ENCODE results near the gene ADIPOR1. TPM values are rescaled to one million over a fixed set of nuclear protein-coding genes. Genes with fewer than 3 reads are reported as not detected.
A peak's percentile ranks its signal among the peaks of the same experiment; 100 is the strongest.
"Not testable (repeated sequence)": the region's sequence is repeated elsewhere in the genome, so short reads cannot be mapped to it uniquely, and the experiment has no call there.

ADIPOR1 gene
- polyA plus RNA-seq, 1 donor from 2014 or later, result 91.5 TPM

DNA sequence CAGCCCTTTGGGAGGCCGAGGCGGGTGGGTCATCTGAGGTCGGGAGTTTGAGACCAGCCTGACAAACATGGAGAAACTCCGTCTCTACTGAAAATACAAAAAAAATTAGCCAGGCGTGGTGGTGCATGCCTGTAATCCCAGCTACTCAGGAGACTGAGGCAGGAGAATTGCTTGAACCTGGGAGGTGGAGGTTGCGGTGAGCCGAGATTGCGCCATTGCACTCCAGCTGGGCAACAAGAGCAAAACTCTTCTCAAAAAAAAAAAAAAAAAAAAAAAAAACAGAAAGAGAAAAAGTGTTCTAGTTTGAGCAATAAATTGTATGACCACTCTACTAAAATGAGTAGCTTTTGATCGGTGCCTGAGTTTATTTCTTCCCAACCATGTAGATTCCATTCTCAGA lies 28.0 kb upstream of the ADIPOR1 start:
- H3K27ac Mint-ChIP-seq, H3K9me3 Mint-ChIP-seq, H3K36me3 Mint-ChIP-seq, H3K27me3 Mint-ChIP-seq, H3K4me1 Mint-ChIP-seq: not testable (repeated sequence)
- H3K4me3 Mint-ChIP-seq, result peak overlapping the region in 1 of 4 donors; percentile 45

GRCh38 chr1:202982715-202983430 lies 24.8 kb upstream of the ADIPOR1 start:
- Mint-ChIP-seq H3K27me3 (peaks cover 9% of the 10 kb centered on the region), H3K36me3 (no peaks in the 10 kb centered on the region), H3K4me1 (peaks cover 0 to 4% (median 0%) of the 10 kb centered on the region in 3 donors), H3K4me3 (no peak overlapping the region), H3K9me3 (peaks cover 0 to 4% (median 0%) of the 10 kb centered on the region in 3 donors), H3K27ac (no peak overlapping the region)

DNA sequence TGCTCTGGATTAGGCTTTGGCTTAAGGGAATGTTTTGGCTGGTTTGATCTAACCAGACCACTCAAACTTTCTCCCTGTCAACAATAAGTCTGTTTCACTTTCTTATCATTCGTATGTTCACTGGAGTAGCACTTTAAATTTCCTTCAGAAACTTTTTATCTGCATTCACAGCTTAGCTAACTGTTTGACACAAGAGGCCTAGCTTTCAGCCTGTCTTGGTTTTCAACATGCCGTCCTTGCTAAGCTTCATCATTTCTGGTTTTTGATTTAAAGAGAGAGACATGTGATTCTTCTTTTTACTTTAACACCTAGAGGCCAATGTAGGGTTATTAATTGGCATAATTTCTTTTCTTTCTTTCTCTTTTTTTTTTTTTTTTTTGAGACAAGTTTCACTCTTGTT lies 23.8 kb upstream of the ADIPOR1 start:
- peaks cover 0 to 4% (median 0%) of the 10 kb centered on the region in 3 donors for H3K4me1 Mint-ChIP-seq
- no peak overlapping the region for H3K27ac Mint-ChIP-seq
- peaks cover 0 to 2% (median 0%) of the 10 kb centered on the region in 3 donors for H3K9me3 Mint-ChIP-seq
- H3K4me3 Mint-ChIP-seq, result no peak overlapping the region
- no peaks in the 10 kb centered on the region for H3K36me3 Mint-ChIP-seq
- peaks cover 8% of the 10 kb centered on the region for H3K27me3 Mint-ChIP-seq

DNA sequence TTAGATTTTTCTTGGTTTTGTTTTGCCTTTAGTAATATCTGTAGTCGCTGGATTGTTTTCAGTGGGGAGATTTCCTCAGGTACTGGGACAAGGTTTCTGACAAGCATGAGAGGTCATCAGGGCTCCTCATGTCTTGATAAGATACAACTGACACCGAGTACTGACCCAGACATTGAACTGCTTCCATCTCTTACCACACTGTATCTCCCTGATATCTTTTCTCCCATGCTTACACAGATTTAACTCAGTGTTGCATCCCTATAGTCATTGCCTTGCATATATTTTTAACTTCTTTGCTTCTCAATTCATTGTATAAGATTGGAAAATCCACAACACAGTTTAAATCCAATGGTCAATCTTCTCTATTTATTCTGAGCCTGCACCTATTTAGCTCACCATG lies 21.3 kb upstream of the ADIPOR1 start:
- H3K27ac Mint-ChIP-seq, result no peak overlapping the region
- H3K4me1 Mint-ChIP-seq, result peaks cover 0 to 1% (median 0%) of the 10 kb centered on the region in 3 donors
- H3K9me3 Mint-ChIP-seq, result no peaks in the 10 kb centered on the region
- no peak overlapping the region for H3K4me3 Mint-ChIP-seq
- H3K36me3 Mint-ChIP-seq, result no peaks in the 10 kb centered on the region
- peaks cover 7% of the 10 kb centered on the region for H3K27me3 Mint-ChIP-seq

DNA sequence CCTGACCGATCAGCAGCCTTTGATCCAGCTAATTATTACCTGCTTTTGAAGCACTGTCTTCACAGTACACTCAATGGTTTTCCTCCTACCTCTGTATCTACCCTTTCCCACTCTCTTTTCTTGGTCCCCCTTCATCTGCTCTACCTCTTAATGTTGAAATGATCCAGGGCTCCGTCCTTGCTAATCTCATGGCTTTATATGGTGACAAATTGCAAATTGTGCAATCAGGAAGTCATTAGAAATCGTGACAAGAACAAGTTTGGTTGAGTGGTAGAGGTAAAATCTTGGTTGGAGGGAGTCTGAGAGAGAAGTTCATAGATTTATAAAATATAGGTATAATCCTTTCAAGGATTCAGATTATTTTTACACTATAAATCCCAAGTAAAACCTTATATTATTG lies 18.5 kb upstream of the ADIPOR1 start:
- Mint-ChIP-seq H3K9me3 (no peaks in the 10 kb centered on the region), H3K4me3 (no peak overlapping the region), H3K4me1 (peaks cover 0 to 4% (median under 1%) of the 10 kb centered on the region in 3 donors), H3K36me3 (no peaks in the 10 kb centered on the region), H3K27ac (no peak overlapping the region), H3K27me3 (peaks cover 7% of the 10 kb centered on the region)

DNA sequence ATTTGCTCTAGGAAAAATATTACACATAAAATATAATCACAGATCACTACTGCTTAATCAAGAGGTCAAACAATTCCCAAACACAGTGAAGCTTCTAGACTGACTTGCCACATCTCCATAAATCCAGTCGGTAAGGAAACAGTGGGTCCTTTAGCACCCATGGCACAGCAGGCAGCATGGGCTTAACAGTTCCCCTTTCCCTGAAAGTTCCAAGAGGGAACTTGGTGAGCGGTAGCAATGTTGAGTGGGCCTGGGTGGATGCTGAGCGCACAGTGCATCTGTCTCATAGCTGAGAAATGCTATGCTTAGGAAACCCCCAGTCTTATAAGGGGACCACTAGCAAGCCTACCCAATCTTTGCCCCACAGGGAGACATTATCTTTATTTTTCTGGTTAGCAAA lies 16.7 kb upstream of the ADIPOR1 start:
- peaks cover 2% of the 10 kb centered on the region for H3K27me3 Mint-ChIP-seq
- no peaks in the 10 kb centered on the region for H3K36me3 Mint-ChIP-seq
- no peaks in the 10 kb centered on the region for H3K9me3 Mint-ChIP-seq
- peaks cover 0 to 7% (median 1%) of the 10 kb centered on the region in 3 donors for H3K4me1 Mint-ChIP-seq
- H3K27ac Mint-ChIP-seq, result no peak overlapping the region
- no peak overlapping the region for H3K4me3 Mint-ChIP-seq

- Mint-ChIP-seq H3K27me3 (peaks cover 2% of the 10 kb centered on the region), H3K36me3 (no peaks in the 10 kb centered on the region), H3K9me3 (no peaks in the 10 kb centered on the region)
These were observed 13.9 kb upstream of the ADIPOR1 start for GRCh38 chr1:202972046-202972445.

GRCh38 chr1:202968895-202969295 lies 10.8 kb upstream of the ADIPOR1 start:
- peak overlapping the region; percentile 79 to 97 (median 88) for H3K4me3 Mint-ChIP-seq
- H3K36me3 Mint-ChIP-seq, result no peaks in the 10 kb centered on the region
- peak overlapping the region; percentile 75 to 90 (median 78) for H3K27ac Mint-ChIP-seq
- peaks cover 2% of the 10 kb centered on the region for H3K27me3 Mint-ChIP-seq
- peaks cover 22 to 25% (median 25%) of the 10 kb centered on the region in 3 donors for H3K4me1 Mint-ChIP-seq
- no peaks in the 10 kb centered on the region for H3K9me3 Mint-ChIP-seq

More at GRCh38 chr1:202972046-202972445, 13.9 kb upstream of the ADIPOR1 start:
- H3K4me3 Mint-ChIP-seq, result no peak overlapping the region
- H3K27ac Mint-ChIP-seq, result peak overlapping the region in 1 of 3 donors; percentile 35
- H3K4me1 Mint-ChIP-seq, result peaks cover 17 to 22% (median 17%) of the 10 kb centered on the region in 3 donors

DNA sequence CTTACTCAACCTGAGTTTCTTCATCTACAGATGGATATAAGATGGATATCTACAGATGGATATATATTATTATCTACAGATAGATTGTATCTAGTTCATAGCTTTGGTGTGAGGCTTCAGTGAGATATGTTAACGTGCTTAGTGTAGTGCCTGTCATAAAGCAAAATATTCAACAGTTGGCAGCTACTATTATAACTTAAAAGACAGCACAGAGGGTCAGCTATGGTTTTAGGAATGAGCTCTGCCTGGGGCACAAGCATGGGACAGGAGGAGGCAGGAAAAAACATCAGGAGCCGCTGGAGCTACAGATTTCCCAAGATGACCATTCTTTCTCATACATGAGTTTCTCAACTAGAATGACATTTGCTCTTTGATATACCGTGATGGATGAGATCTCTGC lies 10.2 kb upstream of the ADIPOR1 start:
- Mint-ChIP-seq H3K27me3 (peaks cover 2% of the 10 kb centered on the region), H3K36me3 (peaks cover 3% of the 10 kb centered on the region), H3K4me1 (peaks cover 22 to 25% (median 24%) of the 10 kb centered on the region in 3 donors), H3K4me3 (peak overlapping the region; percentile 79 to 97 (median 88)), H3K27ac (peak overlapping the region; percentile 75 to 90 (median 86)), H3K9me3 (no peaks in the 10 kb centered on the region)

- Mint-ChIP-seq H3K27ac (peak overlapping the region; percentile 75 to 93 (median 86)), H3K27me3 (peaks cover 2% of the 10 kb centered on the region)
These were observed 9.7 kb upstream of the ADIPOR1 start for GRCh38 chr1:202967684-202968281.

GRCh38 chr1:202966006-202966898 lies 8.1 kb upstream of the ADIPOR1 start:
- Mint-ChIP-seq H3K4me1 (peaks cover 22 to 24% (median 23%) of the 10 kb centered on the region in 3 donors), H3K9me3 (no peaks in the 10 kb centered on the region), H3K27me3 (peaks cover 2% of the 10 kb centered on the region), H3K36me3 (peaks cover 3% of the 10 kb centered on the region), H3K27ac (peak overlapping the region in 2 of 3 donors; percentile 38 to 74), H3K4me3 (peak overlapping the region; percentile 81 to 92 (median 86))

More at GRCh38 chr1:202967684-202968281, 9.7 kb upstream of the ADIPOR1 start:
- Mint-ChIP-seq H3K4me3 (peak overlapping the region; percentile 87 to 97 (median 92)), H3K9me3 (no peaks in the 10 kb centered on the region), H3K36me3 (peaks cover 3% of the 10 kb centered on the region), H3K4me1 (peaks cover 22 to 25% (median 24%) of the 10 kb centered on the region in 3 donors)

DNA sequence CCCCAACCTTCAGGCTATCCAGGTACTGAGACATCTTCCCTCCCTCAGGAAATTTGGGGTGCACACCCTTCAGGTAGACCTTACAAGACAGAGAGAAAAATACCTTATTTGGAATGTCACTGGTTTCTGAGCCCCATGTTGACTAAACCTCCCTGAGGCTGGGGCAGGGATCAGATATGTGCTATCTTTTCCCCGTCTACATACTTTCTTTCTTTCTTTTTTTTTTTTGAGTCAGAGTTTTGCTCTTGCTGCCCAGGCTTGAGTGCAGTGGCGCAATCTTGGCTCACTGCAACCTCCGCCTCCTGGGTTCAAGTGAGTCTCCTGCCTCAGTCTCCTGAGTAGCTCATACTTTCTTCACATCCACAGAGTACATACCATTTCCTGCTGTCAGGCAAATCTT lies 7.3 kb upstream of the ADIPOR1 start:
- Mint-ChIP-seq H3K4me3 (peak overlapping the region in 2 of 4 donors; percentile 85 to 88), H3K27ac (peak overlapping the region; percentile 38 to 74 (median 71)), H3K4me1 (peaks cover 22 to 23% (median 22%) of the 10 kb centered on the region in 3 donors), H3K9me3 (no peaks in the 10 kb centered on the region), H3K36me3 (peaks cover 3% of the 10 kb centered on the region), H3K27me3 (peaks cover 2% of the 10 kb centered on the region)

DNA sequence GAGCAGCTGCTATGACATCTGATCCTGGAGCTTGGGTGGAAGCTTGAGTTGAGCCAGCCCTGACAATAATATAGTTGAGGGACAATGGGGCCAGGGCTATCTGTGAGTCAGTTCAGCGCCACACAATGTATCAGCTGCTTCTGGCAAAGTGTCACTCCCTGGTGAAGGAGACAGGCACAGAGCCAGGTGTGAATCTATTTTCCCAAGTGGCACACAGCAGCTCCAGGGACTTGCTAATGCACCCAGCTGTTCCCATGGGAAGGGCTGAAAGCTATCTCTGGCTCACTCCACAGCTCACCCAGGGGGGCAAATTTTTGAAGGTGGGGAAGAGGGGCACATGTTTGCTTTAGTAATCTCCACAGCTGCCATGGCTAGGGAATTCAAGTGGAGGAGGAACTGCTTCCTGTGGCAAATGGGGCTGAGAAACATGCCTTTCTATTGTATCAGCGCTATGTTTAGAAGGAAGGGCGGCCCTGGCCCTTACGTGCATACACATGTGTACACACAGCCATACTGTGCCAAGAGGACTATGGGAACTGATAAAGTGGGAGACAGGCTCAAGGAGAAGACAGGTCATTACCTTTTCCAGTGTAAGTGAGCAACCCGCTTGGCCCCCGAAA lies 6.8 kb upstream of the ADIPOR1 start:
- peaks cover 21 to 23% (median 22%) of the 10 kb centered on the region in 3 donors for H3K4me1 Mint-ChIP-seq
- peaks cover 2% of the 10 kb centered on the region for H3K27me3 Mint-ChIP-seq
- peak overlapping the region in 2 of 3 donors; percentile 38 to 74 for H3K27ac Mint-ChIP-seq
- H3K36me3 Mint-ChIP-seq, result peaks cover 3% of the 10 kb centered on the region
- H3K4me3 Mint-ChIP-seq, result peak overlapping the region in 2 of 4 donors; percentile 66 to 88
- H3K9me3 Mint-ChIP-seq, result no peaks in the 10 kb centered on the region

DNA sequence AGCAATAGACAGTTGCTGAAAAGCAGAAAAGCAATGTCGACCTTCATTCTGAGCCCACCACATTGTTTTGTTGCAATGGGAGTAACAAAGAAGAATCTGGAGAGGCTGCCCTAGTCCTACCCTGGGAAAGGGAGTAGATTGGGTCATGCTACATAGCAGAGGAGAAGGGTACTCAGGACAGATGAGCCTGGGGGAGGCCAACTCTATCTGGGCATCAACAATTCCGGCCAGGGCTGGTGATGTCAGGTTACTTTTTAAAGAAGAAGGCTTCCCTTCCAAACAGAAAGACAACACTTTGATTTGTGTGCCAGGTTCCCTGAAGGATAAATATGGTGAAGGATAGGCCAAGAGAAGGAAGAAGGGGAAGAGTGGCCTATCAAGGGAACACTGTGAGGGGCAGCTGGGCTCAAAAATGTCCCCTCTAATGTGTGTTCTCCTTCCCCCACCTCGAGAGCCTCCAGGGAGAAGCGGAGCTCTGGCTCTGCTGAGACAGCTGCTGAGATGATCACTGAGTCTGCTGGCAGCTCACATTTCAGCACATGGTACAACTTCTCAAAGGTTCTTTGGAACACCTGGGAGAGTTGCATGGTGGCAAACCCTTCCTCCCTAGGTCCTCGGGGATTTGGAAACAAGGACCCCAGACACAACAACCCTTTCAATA lies 3.2 kb upstream of the ADIPOR1 start:
- H3K4me3 Mint-ChIP-seq, result peak overlapping the region in 1 of 4 donors; percentile 78
- peaks cover 3% of the 10 kb centered on the region for H3K36me3 Mint-ChIP-seq
- peaks cover 15 to 22% (median 19%) of the 10 kb centered on the region in 3 donors for H3K4me1 Mint-ChIP-seq
- H3K9me3 Mint-ChIP-seq, result no peaks in the 10 kb centered on the region
- H3K27me3 Mint-ChIP-seq, result no peaks in the 10 kb centered on the region
- no peak overlapping the region for H3K27ac Mint-ChIP-seq
